Astrocyte of the hippocampus (primary cell): ENCODE measurements around the gene CTSZ.

Experiments used
- DNase-seq: peaks from one replicate; pipeline ENCODE4 v3.0.0; 2011; ENCODE audit warnings: low read depth, low spot score

CTSZ gene

DNA sequence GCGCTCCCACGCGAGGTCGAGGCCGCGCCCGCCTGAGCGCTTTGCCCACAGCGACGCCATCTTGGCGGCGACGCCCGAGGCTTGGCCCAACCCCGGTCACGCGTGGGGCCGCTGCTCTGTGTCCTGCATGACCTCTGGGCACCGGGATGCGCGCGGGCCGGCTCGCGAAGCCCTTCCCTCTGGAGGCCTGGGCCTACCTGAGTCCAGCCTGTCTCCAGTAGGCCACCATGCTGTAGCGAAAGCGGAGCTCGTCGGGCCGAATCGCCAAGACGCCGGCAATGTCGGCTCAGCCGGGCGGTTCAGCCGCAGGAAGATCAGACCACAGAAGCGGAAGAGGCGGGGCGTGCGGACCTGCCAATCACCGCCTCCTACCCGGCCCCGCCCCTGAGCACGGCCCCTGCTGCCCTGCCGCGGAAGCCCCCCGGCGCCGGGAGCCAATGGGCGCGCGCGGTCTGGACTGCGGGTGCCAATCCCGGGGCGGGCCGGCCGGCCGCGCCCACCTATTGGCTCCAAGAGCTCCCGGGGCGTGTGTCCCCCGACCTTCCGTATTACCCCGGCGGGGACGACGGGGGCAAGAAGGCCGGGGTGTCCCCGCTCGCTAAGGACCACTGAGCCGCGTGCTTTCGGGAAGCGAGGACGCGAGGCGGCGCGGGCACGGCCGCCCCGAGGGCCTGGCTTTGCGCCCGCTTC lies 25.1 kb upstream of the CTSZ start, which contains the start of gene ATP5F1E:
Gene ATP5F1E, minus strand, starts transcription at position 313 of the 690 bp plus-strand sequence. Its CDS starts 84 bp downstream, at position 229.
- peak; percentile 99 for DNase-seq

- no peak for DNase-seq
Measured at GRCh38 chr20:59031564-59032022, 24.5 kb upstream of the CTSZ start.

DNA sequence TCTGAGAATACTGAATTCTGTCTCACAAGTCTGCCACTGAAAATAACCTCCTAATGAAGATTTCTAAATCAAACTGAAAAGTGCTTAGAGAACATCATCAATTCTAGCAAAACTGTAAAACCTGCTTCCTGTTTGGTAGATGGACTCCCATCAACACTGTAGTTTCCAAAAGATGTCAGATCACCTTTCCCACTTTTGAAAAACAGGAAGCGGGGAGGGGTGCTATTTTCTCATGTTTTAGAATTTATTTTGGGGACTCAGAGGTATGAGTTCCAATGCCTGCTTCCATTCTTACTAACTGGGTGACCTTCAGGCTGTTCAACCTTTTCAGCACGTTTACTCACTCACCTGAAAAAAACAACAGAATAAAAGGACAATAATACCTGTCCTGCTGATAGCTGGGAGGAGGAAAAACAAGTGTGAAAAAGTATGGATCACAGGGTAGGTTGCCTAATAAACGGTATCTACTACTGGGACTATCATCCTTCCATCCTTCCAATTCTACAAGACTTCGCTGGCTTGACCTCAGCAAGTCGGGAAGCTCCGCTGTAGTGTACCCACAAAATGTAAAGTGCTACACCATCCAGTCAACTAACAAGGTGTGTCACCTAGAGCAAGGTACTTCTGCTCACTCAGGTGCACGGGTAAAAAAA lies 24.0 kb upstream of the CTSZ start:
- no peak for DNase-seq

- DNase-seq = no peak
Measured at GRCh38 chr20:59028812-59029211, 21.8 kb upstream of the CTSZ start.

GRCh38 chr20:59027741-59028320 lies 20.8 kb upstream of the CTSZ start:
- peak; percentile 62 for DNase-seq

GRCh38 chr20:59026904-59027740 lies 20.1 kb upstream of the CTSZ start:
- DNase-seq = no peak

DNA sequence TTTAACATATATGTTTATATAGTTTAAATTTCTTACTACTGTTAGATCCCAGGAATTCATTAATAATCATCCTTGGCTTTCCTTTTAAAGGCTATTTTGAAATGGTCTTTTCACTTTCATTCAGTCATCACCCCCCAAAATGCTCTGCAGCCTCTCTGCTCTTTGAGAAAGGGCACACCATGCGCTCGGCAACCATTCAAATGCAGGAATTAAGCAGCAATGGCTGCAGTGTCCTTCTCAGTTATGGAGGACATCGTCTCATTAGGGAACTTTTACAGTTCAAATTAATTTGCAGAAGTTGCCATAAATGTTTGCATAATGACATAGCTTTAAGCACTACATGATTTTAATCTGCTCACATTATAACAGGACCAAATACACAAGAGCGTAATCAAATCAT lies 18.5 kb upstream of the CTSZ start:
- no peak for DNase-seq

DNA sequence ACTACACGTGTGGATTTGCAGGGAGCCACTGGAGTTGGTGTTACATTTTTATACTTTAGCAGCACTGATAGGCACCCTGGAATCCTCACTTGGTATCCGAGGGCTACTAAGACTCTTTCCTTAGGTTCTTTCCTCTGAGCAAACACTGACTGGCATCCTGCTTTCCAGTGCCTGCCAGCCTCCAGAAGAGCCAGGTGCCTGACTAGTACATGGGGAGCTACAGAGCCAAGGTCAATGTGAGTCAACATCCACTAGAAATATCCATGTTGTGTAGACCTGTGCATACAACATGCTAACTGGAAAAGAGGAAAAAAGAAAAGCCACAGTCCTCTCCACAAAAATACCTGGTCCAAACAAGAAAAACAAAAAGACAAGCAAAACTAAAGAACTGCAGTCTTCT lies 18.0 kb upstream of the CTSZ start:
- DNase-seq = no peak

- DNase-seq = no peak
Measured at GRCh38 chr20:59024111-59024530, 17.1 kb upstream of the CTSZ start.

GRCh38 chr20:59023616-59024015 lies 16.6 kb upstream of the CTSZ start:
- DNase-seq = no peak

- no peak for DNase-seq
Measured at GRCh38 chr20:59022754-59023153, 15.7 kb upstream of the CTSZ start.

DNA sequence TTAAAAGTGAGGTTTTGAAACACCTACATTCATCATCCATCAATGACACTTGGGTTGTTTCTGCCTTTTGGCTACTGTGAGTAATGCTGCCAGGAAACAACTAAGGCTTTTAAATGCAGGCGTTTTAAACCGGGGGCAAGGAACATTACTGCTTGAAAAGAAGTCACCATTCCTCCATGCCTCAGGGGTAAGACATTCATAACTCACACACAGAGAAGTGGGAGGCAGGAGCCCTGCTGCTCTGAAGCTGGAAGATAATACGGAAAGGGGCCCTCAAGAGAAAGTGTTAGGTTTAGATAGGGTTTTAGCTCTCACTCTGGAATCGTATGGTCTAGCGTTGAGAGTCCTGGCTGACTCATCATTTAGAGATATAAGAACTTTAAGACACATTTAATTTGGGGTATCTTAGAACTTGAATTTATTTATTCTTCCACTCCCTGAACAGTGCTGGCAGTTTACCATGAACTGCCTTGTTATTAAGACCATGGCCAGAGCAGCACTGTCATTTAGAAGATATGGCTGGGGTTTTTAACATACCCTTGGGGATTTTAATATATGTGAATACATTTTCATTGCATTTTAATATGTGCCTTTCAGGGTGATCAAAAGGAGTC lies 14.0 kb upstream of the CTSZ start:
- DNase-seq = peak; percentile 64

DNA sequence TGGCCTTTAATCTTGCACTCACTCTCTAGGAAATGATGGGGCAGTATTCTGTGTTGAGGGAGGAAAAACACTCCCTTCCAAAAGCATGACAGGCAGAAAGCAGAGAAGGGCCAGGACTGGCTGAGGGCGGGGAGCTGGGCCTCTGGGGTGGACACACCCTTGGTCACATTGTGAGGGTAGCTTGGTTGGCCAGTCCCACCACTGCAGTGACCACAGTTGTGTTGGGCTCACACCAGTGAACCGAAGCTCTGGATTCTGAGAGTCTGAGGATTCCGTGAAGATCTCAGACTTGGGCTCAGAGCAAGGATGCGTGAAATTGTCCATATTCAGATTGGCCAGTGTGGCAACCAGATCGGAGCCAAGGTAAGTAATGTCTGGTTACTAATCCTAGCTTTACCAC lies 12.2 kb upstream of the CTSZ start, which contains the start of gene TUBB1:
Gene TUBB1, plus strand, starts transcription at position 213 of the 400 bp plus-strand sequence. Its CDS starts 94 bp downstream, at position 307.
- peak; percentile 69 for DNase-seq

DNA sequence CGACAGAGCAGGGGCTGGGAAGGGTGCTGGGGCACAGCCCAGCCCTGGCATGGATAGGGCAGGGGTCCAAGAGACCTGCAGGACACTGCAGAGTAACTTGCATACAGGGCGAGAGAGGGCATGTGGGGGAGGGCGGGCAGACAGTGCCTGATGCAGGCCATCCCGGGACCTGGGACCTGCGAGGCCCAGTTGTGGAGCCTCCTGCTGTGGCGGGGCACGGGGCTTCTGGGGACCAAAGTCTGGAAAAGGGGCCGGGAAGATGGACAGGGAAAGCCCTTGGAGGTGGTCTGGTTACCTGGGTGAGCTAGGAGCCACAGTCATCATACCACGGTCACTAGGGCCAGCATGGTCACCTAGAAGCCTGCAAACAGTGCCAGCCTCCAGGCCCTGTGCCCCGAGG lies 11.8 kb upstream of the CTSZ start:
- DNase-seq = no peak

GRCh38 chr20:59017493-59018231 lies 10.6 kb upstream of the CTSZ start:
- DNase-seq = no peak

- DNase-seq = peak; percentile 31
Measured at GRCh38 chr20:59016795-59017492, 9.9 kb upstream of the CTSZ start.

DNA sequence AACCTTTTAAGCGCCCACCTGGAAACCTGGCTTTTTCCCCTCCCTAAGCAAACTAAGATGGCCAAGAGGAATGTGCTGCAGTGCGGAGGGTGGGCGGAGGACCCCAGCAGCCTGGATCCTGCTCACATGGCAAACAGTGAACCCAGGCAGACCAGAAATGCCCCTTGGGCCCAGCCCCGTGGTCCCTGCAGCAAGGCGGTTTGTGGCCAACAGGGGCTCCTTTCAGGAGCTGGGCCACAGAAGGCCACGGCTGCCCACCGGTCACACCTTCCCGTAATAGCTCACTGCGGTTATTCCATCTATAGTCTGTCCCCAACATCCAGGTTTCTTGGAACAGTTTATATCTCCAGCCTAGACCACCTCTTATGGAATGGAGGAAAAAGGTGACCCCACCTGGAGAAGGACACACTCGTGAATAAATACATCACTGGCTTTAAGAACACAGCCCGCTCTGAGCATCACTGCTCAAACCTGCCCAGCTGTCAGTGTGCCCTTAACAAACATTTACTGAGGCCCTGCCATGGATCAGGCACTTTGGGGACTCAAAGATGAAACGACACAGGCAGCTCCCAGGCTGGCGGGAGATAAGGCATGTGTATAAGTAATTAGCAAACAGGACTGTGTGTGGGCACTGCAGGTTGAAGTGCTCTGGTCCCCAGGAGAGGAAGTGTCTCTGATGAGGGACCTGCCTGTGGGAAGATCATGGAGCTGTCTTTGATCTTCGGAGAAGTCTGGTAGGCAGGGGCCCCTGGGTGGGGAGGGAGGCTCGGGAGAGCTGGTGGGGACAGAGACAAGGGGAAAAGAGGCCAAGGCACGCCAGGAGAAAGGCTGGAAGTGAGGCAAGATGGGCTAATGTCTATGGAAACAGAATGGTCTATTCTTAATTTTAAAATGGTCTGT lies 9.0 kb upstream of the CTSZ start:
- no peak for DNase-seq

- no peak for DNase-seq
Measured at GRCh38 chr20:59015411-59015810, 8.4 kb upstream of the CTSZ start.
